Measurements from ENCODE around the gene VCL.

- no peak for TF ChIP-seq POLR2A (IDR thresholded peaks at IDR 0.05; ENCODE audit: low read length)
- TF ChIP-seq GATA1 (IDR thresholded peaks at IDR 0.05; ENCODE audit: low read depth, low read length) = no peak
Observed at GRCh38 chr10:74027702-74028101, 29.8 kb downstream of the VCL start.
